ENCODE measurements around the gene U2AF1.
"Not testable (repeated sequence)": the region's sequence is repeated elsewhere in the genome, so short reads cannot be mapped to it uniquely, and the experiment has no call there.

DNA sequence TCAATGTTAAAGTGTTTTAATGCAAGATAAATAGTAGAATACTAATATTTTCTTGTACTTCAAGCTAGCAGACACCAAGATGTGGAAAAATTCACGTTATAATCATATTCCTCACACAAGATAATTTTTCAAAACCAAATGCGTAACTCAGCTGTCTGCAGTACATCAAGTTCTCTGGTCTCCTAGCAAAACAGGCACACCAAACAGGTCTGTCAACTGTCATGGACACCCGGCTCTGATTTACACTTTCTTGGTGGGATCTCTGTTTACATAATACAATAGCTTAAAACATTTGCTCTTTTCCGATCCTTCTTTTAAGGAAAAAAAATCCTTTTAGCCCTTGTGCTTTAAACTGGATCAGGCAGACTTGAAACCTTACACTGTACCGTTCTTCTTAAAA is 5.7 kb downstream of the U2AF1 start:
- TF ChIP-seq ZNF175 (CRISPR knock-in tag; IDR thresholded peaks at IDR 0.05; ENCODE audit: low read depth); MAFF (IDR thresholded peaks at IDR 0.05; ENCODE audit: low read length): not testable (repeated sequence)
